Measurements from ENCODE around the gene IL26.

GRCh38 chr12:68270358-68270757 is 44.7 kb upstream of the IL26 start:
- TF ChIP-seq, protein P1, sequence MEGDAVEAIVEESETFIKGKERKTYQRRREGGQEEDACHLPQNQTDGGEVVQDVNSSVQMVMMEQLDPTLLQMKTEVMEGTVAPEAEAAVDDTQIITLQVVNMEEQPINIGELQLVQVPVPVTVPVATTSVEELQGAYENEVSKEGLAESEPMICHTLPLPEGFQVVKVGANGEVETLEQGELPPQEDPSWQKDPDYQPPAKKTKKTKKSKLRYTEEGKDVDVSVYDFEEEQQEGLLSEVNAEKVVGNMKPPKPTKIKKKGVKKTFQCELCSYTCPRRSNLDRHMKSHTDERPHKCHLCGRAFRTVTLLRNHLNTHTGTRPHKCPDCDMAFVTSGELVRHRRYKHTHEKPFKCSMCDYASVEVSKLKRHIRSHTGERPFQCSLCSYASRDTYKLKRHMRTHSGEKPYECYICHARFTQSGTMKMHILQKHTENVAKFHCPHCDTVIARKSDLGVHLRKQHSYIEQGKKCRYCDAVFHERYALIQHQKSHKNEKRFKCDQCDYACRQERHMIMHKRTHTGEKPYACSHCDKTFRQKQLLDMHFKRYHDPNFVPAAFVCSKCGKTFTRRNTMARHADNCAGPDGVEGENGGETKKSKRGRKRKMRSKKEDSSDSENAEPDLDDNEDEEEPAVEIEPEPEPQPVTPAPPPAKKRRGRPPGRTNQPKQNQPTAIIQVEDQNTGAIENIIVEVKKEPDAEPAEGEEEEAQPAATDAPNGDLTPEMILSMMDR (IDR thresholded peaks at IDR 0.05) = no peak
- no peak for TF ChIP-seq POLR2A (IDR thresholded peaks at IDR 0.05)

Data from right lobe of liver (tissue), 4 donors.